GM12878 (cell line): ENCODE measurements around the gene GUCY1A1. TPM values are rescaled to one million over a fixed set of nuclear protein-coding genes. Genes with fewer than 3 reads are reported as not detected.

Source experiments
- ATAC-seq: fragments of 200-7000 bp; cut with Tn5 transposase; 3 replicates; pipeline ENCODE4 v1.9.1; 2020; ENCODE audit warnings: mild to moderate bottlenecking, moderate library complexity
- BruUV-seq: library from RNA; stranded (reverse); fragments of 400-500 nt; replicated peaks from 2 replicates; lab custom pipeline; 2021; lab: Mats Ljungman, UMichigan
- CTCF ChIA-PET: fragments of 300-600 bp; sonication (Branson Sonifier 250); formaldehyde crosslinking; extraction: SDS; loops from one replicate; lab custom pipeline; 2021; ENCODE audit warnings: inconsistent platforms; lab: Yijun Ruan, JAX
- POLR2A ChIA-PET: fragments of 350-600 bp; formaldehyde crosslinking; extraction: SDS; loops from one replicate; lab custom pipeline; 2021; ENCODE audit warnings: inconsistent platforms; lab: Charles Lee
- RAD21 ChIA-PET: fragments of 300-600 bp; sonication (Branson Sonifier 250); formaldehyde crosslinking; loops from one replicate; lab custom pipeline; 2023; ENCODE audit warnings: antibody characterized with exemption; ENCODE audit not compliant: unreplicated experiment; lab: Charles Lee
- SMC1A ChIA-PET: fragments of 300-600 bp; sonication (Branson Sonifier 250); formaldehyde crosslinking; loops from one replicate; lab custom pipeline; 2023; ENCODE audit not compliant: unreplicated experiment, uncharacterized antibody; lab: Charles Lee
- DNase-seq: peaks from one replicate; pipeline ENCODE4 v3.0.0-alpha.2; 2011; ENCODE audit warnings: low read depth, low spot score
- FAIRE-seq: peaks from 3 replicates; lab custom pipeline; 2011; peaks lifted over from hg19 to GRCh38; lab: Jason Lieb, UNC
- H2AFZ ChIP-seq: 2 replicates; pipeline ENCODE4 v1.6.0; 2011; ENCODE audit warnings: low read depth, low read length, control low read depth; ENCODE audit not compliant: control insufficient read depth
- H3K27ac ChIP-seq: 2 replicates; pipeline ENCODE4 v1.5.1; 2011; ENCODE audit warnings: control low read depth; ENCODE audit not compliant: control insufficient read depth, insufficient read depth
- H3K27me3 ChIP-seq, 2 experiments: replicated peaks in 1 of 2; 2 replicates each; pipeline versions ENCODE4 v1.6.0 to v1.6.1; 2011; ENCODE audit warnings: low read length in 1 of 2; ENCODE audit not compliant: control insufficient read depth in 2 of 2, insufficient read depth in 2 of 2
- H3K36me3 ChIP-seq, 2 experiments: 2 replicates each; pipeline ENCODE4 v1.5.1; 2011; ENCODE audit warnings: low read length in 1 of 2; ENCODE audit not compliant: control insufficient read depth in 2 of 2, insufficient read depth in 2 of 2
- H3K4me1 ChIP-seq: 2 replicates; pipeline ENCODE4 v1.6.1; 2011; ENCODE audit warnings: mild to moderate bottlenecking, low read length, moderate library complexity, mixed read lengths; ENCODE audit not compliant: control insufficient read depth, insufficient read depth
- H3K4me2 ChIP-seq: 2 replicates; pipeline ENCODE4 v1.6.0; 2011; ENCODE audit warnings: control low read depth; ENCODE audit not compliant: control insufficient read depth, insufficient read depth
- H3K4me3 ChIP-seq: fragments of 200-600 bp; sonication (generic); 2 replicates; pipeline ENCODE4 v1.5.1; 2016
- H3K79me2 ChIP-seq: 2 replicates; pipeline ENCODE4 v1.6.0; 2011; ENCODE audit warnings: low read length; ENCODE audit not compliant: control insufficient read depth, insufficient read depth
- H3K9ac ChIP-seq: 2 replicates; pipeline ENCODE4 v1.8.0; 2011; ENCODE audit warnings: low read length, control low read depth, mixed read lengths; ENCODE audit not compliant: control insufficient read depth, insufficient read depth
- H3K9me3 ChIP-seq: replicated peaks from 3 replicates; pipeline ENCODE4 v1.5.1; 2011; ENCODE audit warnings: mild to moderate bottlenecking, low read length; ENCODE audit not compliant: control insufficient read depth, insufficient read depth
- H4K20me1 ChIP-seq: 2 replicates; pipeline ENCODE4 v1.6.0; 2011; ENCODE audit not compliant: control insufficient read depth, insufficient read depth
- ATF7 ChIP-seq: fragments of 450-650 bp; IDR thresholded peaks from 2 replicates; pipeline ENCODE4 v1.6.1; 2016; ENCODE audit warnings: low read depth, mild to moderate bottlenecking
- CHD1 ChIP-seq: IDR thresholded peaks from 2 replicates; pipeline ENCODE4 v1.6.1; 2012; ENCODE audit warnings: low read depth, low read length, improper control_type of control experiment
- CHD2 ChIP-seq: IDR thresholded peaks from 2 replicates; pipeline ENCODE4 v1.6.1; 2011; ENCODE audit warnings: low read depth, low read length, improper control_type of control experiment, borderline replicate concordance
- DPF2 ChIP-seq: fragments of 450-650 bp; IDR thresholded peaks from 2 replicates; pipeline ENCODE4 v1.6.1; 2017; ENCODE audit warnings: mild to moderate bottlenecking
- EED ChIP-seq: sonication (generic); IDR thresholded peaks from 2 replicates; pipeline ENCODE4 v1.6.1; 2016; ENCODE audit warnings: antibody characterized with exemption, low read depth
- GATAD2B ChIP-seq: fragments of 450-650 bp; conservative IDR thresholded peaks from 2 replicates; pipeline ENCODE4 v1.6.1; 2017; ENCODE audit warnings: low read depth, mild to moderate bottlenecking, moderate library complexity
- IKZF1 ChIP-seq: fragments of 450-650 bp; conservative IDR thresholded peaks from 2 replicates; pipeline ENCODE4 v1.6.1; 2017; ENCODE audit warnings: antibody characterized with exemption, mild to moderate bottlenecking
- IKZF2 ChIP-seq, 2 experiments: fragments of 450-650 bp; IDR thresholded peaks; 2 replicates each; pipeline ENCODE4 v1.6.1; 2017; ENCODE audit warnings: mild to moderate bottlenecking in 2 of 2, moderate library complexity in 2 of 2
- MEF2B ChIP-seq: fragments of 450-650 bp; IDR thresholded peaks from 2 replicates; pipeline ENCODE4 v1.6.1; 2018; ENCODE audit warnings: mild to moderate bottlenecking, moderate library complexity; ENCODE audit not compliant: partially characterized antibody, poor library complexity, severe bottlenecking
- MTA2 ChIP-seq: fragments of 450-650 bp; IDR thresholded peaks from 2 replicates; pipeline ENCODE4 v1.6.1; 2016; ENCODE audit warnings: low read depth, mild to moderate bottlenecking, moderate library complexity
- NBN ChIP-seq: fragments of 450-650 bp; IDR thresholded peaks from 2 replicates; pipeline ENCODE4 v1.6.1; 2016
- NFYB ChIP-seq: IDR thresholded peaks from 2 replicates; pipeline ENCODE4 v1.6.1; 2011; ENCODE audit warnings: low read depth, mild to moderate bottlenecking, low read length, improper control_type of control experiment, moderate library complexity; ENCODE audit not compliant: insufficient read depth
- PAX8 ChIP-seq: fragments of 450-650 bp; IDR thresholded peaks from 2 replicates; pipeline ENCODE4 v1.6.1; 2017; ENCODE audit warnings: mild to moderate bottlenecking, moderate library complexity
- POU2F2 ChIP-seq: IDR thresholded peaks from 3 replicates; pipeline ENCODE4 v1.6.1; 2011; ENCODE audit warnings: low read depth, mild to moderate bottlenecking, low read length, borderline replicate concordance
- RAD51 ChIP-seq: fragments of 450-650 bp; IDR thresholded peaks from 2 replicates; pipeline ENCODE4 v1.6.1; 2016; ENCODE audit warnings: moderate library complexity, mild to moderate bottlenecking, inconsistent platforms
- RELB ChIP-seq: fragments of 450-650 bp; IDR thresholded peaks from 2 replicates; pipeline ENCODE4 v1.6.1; 2017; ENCODE audit warnings: low read depth, mild to moderate bottlenecking, moderate library complexity
- SMARCA5 ChIP-seq: fragments of 450-650 bp; IDR thresholded peaks from 2 replicates; pipeline ENCODE4 v1.6.1; 2017; ENCODE audit warnings: mild to moderate bottlenecking
- STAT3 ChIP-seq: IDR thresholded peaks from 2 replicates; pipeline ENCODE4 v1.6.1; 2011; ENCODE audit warnings: low read depth, low read length, improper control_type of control experiment
- TAF1 ChIP-seq: IDR thresholded peaks from 2 replicates; pipeline ENCODE4 v1.6.1; 2011; ENCODE audit warnings: mild to moderate bottlenecking, low read depth, low read length, borderline replicate concordance
- ZNF24 ChIP-seq: fragments of 450-650 bp; IDR thresholded peaks from 2 replicates; pipeline ENCODE4 v1.6.1; 2017; ENCODE audit warnings: antibody characterized with exemption, mild to moderate bottlenecking
- ZNF384 ChIP-seq: IDR thresholded peaks from 2 replicates; pipeline ENCODE4 v1.6.1; 2012; ENCODE audit warnings: low read depth, mild to moderate bottlenecking, low read length, improper control_type of control experiment, borderline replicate concordance
- WGBS: methylation state at CpG from one replicate; pipeline ENCODE4 v1.1.6; 2016; ENCODE audit warnings: low lambda C conversion rate; ENCODE audit not compliant: insufficient replicate concordance, insufficient coverage; ENCODE audit errors: missing lambda C conversion rate; 5-methylcytosine and 5-hydroxymethylcytosine counted together
- in situ Hi-C: fragments of 300-500 bp; cut with MboI; formaldehyde crosslinking; loops from 9 replicates; pipeline ENCODE4 v1.14.3; 2018; ENCODE audit warnings: mixed read lengths
- intact Hi-C: fragments of 100-400 bp; cut with micrococcal nuclease; formaldehyde crosslinking; loops from one replicate; pipeline ENCODE4 v1.14.2; 2022; ENCODE audit not compliant: unreplicated experiment
- polyA plus RNA-seq, 11 experiments: library from polyadenylated mRNA; depleted of rRNA in 4 of 11; unstranded in 6 of 11; stranded (reverse) in 5 of 11; fragments of >200 nt; fragmentation: Nextera tagmentation in 4 of 11; fragmentation: Illumina TruSeq in 1 of 11; extraction: Ambion mirVana in 4 of 11; extraction: Trizol in 1 of 11; gene quantifications; 1 replicate in 1 of 11; 2 replicates in 10 of 11; pipeline versions ENCODE4 v1.2.1 to v1.2.3, GENCODE V29; 2011 to 2016; ENCODE audit warnings: inconsistent platforms in 2 of 11, missing spikeins in 2 of 11, low read depth in 1 of 11
- total RNA-seq, 4 experiments: library from RNA; depleted of rRNA in 3 of 4; stranded (reverse); fragments of >200 nt in 3 of 4; fragmentation: Illumina TruSeq in 1 of 4; extraction: Trizol in 1 of 4; gene quantifications; 2 replicates each; pipeline versions ENCODE4 v1.2.1 to v1.2.3, GENCODE V29; 2013 to 2021
- TF ChIP-seq, protein P1 (sequence below): fragments of 450-650 bp; IDR thresholded peaks from 2 replicates; pipeline ENCODE4 v1.6.1; 2016; ENCODE audit warnings: mild to moderate bottlenecking

Gene GUCY1A1
- total and polyA plus RNA-seq, 10 of the 15 experiments (the other 5 are each of a cell fraction or from before 2014, with no cell fraction given), result 0.44 to 22.6 (median 0.55) TPM

- DNase-seq (peak; percentile 45), ATAC-seq (peak; percentile 85), FAIRE-seq (peak; percentile 7)
- RAD21 ChIA-PET, result interaction anchor here (0.7 to 2.9 kb wide), 24 partner anchors 9 to 313 kb away, joined by 3 to 32 read pairs (median 4); partner anchors contain the start of genes GUCY1A1 and GUCY1B1
- no TSS peak for BruUV-seq
- peak overlapping the region; percentile 33; the same call in 1 of the 2 replicates for H3K4me2 ChIP-seq
- no peaks in the 10 kb centered on the region for H3K27me3 ChIP-seq
- SMC1A ChIA-PET, result interaction anchor here (0.6 to 3.9 kb wide), 21 partner anchors 10 to 313 kb away, joined by 3 to 52 read pairs (median 7); partner anchors contain the start of gene GUCY1A1
- POLR2A ChIA-PET, result interaction anchor here (0.6 to 2.7 kb wide), 11 partner anchors 10 to 1896 kb away, joined by 3 to 23 read pairs (median 4); partner anchors contain the start of gene GUCY1A1
- H3K79me2 ChIP-seq, result no peaks in the 10 kb centered on the region
- H4K20me1 ChIP-seq, result no peaks in the 10 kb centered on the region
- no peaks in the 10 kb centered on the region for H3K36me3 ChIP-seq
- H2AFZ ChIP-seq, result no peak overlapping the region
- no peak overlapping the region for H3K4me3 ChIP-seq
- H3K9me3 ChIP-seq, result no peaks in the 10 kb centered on the region
- H3K9ac ChIP-seq, result no peak overlapping the region
- CTCF ChIA-PET, result interaction anchor here (1.0 to 2.1 kb wide), 8 partner anchors 9 to 37 kb away, joined by 3 to 12 read pairs (median 5); no protein-coding TSS in a partner anchor
- 40% methylated on average over 3 of the region's 3 CpGs for WGBS
- intact Hi-C loops, result no loop called here
- in situ Hi-C loops, result no loop called here
- H3K4me1 ChIP-seq, result peaks cover 7% of the 10 kb centered on the region
- no peak overlapping the region for H3K27ac ChIP-seq
- TF ChIP-seq IKZF1, result peak; percentile 85
- peak; percentile 41 for TF ChIP-seq ATF7
- 0 out of 2 replicates have a peak, but pooled peaks have one; percentile 64 for TF ChIP-seq SMARCA5
- TF ChIP-seq CHD2, result 0 out of 2 replicates have a peak, but pooled peaks have one; percentile 15
- peak; percentile 58; the same call in 1 of the 2 replicates for TF ChIP-seq ZNF384
- TF ChIP-seq TAF1, result no peak
- no peak for TF ChIP-seq RAD51
- TF ChIP-seq MEF2B, result peak; percentile 77
- peak; percentile 10 for TF ChIP-seq ZNF24
- peak; percentile 87 for TF ChIP-seq RELB
- TF ChIP-seq IKZF2 (IDR thresholded peaks at IDR 0.05), result peak; percentile 81 to 84
- no peak for TF ChIP-seq POU2F2
- TF ChIP-seq STAT3, result no peak
- TF ChIP-seq DPF2, result 0 out of 2 replicates have a peak, but pooled peaks have one; percentile 56
- TF ChIP-seq MTA2, result peak; percentile 60; the same call in 1 of the 2 replicates
- TF ChIP-seq NFYB, result no peak
- TF ChIP-seq GATAD2B, result peak; percentile 87
- 0 out of 2 replicates have a peak, but pooled peaks have one; percentile 45 for TF ChIP-seq PAX8
- no peak for TF ChIP-seq CHD1
- TF ChIP-seq, protein P1, sequence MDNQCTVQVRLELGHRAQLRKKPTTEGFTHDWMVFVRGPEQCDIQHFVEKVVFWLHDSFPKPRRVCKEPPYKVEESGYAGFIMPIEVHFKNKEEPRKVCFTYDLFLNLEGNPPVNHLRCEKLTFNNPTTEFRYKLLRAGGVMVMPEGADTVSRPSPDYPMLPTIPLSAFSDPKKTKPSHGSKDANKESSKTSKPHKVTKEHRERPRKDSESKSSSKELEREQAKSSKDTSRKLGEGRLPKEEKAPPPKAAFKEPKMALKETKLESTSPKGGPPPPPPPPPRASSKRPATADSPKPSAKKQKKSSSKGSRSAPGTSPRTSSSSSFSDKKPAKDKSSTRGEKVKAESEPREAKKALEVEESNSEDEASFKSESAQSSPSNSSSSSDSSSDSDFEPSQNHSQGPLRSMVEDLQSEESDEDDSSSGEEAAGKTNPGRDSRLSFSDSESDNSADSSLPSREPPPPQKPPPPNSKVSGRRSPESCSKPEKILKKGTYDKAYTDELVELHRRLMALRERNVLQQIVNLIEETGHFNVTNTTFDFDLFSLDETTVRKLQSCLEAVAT, result 0 out of 2 replicates have a peak, but pooled peaks have one; percentile 21
- TF ChIP-seq NBN, result no peak
- no peak for TF ChIP-seq EED
Measured at GRCh38 chr4:155639704-155640523, 26.7 kb upstream of the GUCY1A1 start.
